GM18951 (cell line): ENCODE measurements around the gene SOD1.

ENCODE experiments used
- POLR2A ChIP-seq: IDR thresholded peaks from 4 replicates; pipeline ENCODE4 v1.6.1; 2011; ENCODE audit warnings: mild to moderate bottlenecking; ENCODE audit not compliant: insufficient read length, insufficient read depth; ENCODE audit errors: extremely low read depth
- in situ Hi-C: fragments of 300-500 bp; cut with MboI; formaldehyde crosslinking; loops from one replicate; pipeline ENCODE4 v1.12.0; 2022; ENCODE audit warnings: low sequenced_read_pairs, mixed read lengths, inconsistent platforms; ENCODE audit not compliant: unreplicated experiment

Gene SOD1

GRCh38 chr21:31686272-31686915 lies 26.9 kb downstream of the SOD1 start:
- TF ChIP-seq POLR2A = no peak
- in situ Hi-C loops = no loop called here

- in situ Hi-C loops = no loop called here
- no peak for TF ChIP-seq POLR2A
Observed at GRCh38 chr21:31687108-31687507, 27.6 kb downstream of the SOD1 start.

GRCh38 chr21:31688603-31689368 lies 29.3 kb downstream of the SOD1 start:
- TF ChIP-seq POLR2A = no peak
- in situ Hi-C loops = no loop called here

GRCh38 chr21:31693222-31693621 lies 33.7 kb downstream of the SOD1 start:
- in situ Hi-C loops = no loop called here
- TF ChIP-seq POLR2A = no peak

GRCh38 chr21:31696424-31696823 lies 36.9 kb downstream of the SOD1 start:
- in situ Hi-C loops = no loop called here
- no peak for TF ChIP-seq POLR2A

GRCh38 chr21:31698461-31698860 lies 39.0 kb downstream of the SOD1 start:
- no peak for TF ChIP-seq POLR2A
- in situ Hi-C loops = no loop called here

GRCh38 chr21:31700040-31700439 lies 40.5 kb downstream of the SOD1 start:
- no peak for TF ChIP-seq POLR2A
- in situ Hi-C loops = no loop called here

- no peak for TF ChIP-seq POLR2A
- in situ Hi-C loops = no loop called here
Observed at GRCh38 chr21:31706562-31706961, 47.1 kb downstream of the SOD1 start.

GRCh38 chr21:31707499-31707898 lies 48.0 kb downstream of the SOD1 start:
- in situ Hi-C loops = no loop called here
- TF ChIP-seq POLR2A = no peak

- TF ChIP-seq POLR2A = no peak
- in situ Hi-C loops = no loop called here
Observed at GRCh38 chr21:31708541-31708940, 49.0 kb downstream of the SOD1 start.

GRCh38 chr21:31710586-31710985 lies 51.1 kb downstream of the SOD1 start:
- no peak for TF ChIP-seq POLR2A
- in situ Hi-C loops = no loop called here

GRCh38 chr21:31711326-31711725 lies 51.8 kb downstream of the SOD1 start:
- no peak for TF ChIP-seq POLR2A
- in situ Hi-C loops = no loop called here

GRCh38 chr21:31711745-31712285 lies 52.3 kb downstream of the SOD1 start:
- TF ChIP-seq POLR2A = no peak
- in situ Hi-C loops = no loop called here

GRCh38 chr21:31713115-31713514 lies 53.6 kb downstream of the SOD1 start:
- no peak for TF ChIP-seq POLR2A
- in situ Hi-C loops = no loop called here
